DMS79 (cell line): ENCODE data around the gene LRRC27.

Experiments used
- DNase-seq: peaks from one replicate; lab custom pipeline; 2025; lab: John Stamatoyannopoulos, UW

Gene LRRC27

DNA sequence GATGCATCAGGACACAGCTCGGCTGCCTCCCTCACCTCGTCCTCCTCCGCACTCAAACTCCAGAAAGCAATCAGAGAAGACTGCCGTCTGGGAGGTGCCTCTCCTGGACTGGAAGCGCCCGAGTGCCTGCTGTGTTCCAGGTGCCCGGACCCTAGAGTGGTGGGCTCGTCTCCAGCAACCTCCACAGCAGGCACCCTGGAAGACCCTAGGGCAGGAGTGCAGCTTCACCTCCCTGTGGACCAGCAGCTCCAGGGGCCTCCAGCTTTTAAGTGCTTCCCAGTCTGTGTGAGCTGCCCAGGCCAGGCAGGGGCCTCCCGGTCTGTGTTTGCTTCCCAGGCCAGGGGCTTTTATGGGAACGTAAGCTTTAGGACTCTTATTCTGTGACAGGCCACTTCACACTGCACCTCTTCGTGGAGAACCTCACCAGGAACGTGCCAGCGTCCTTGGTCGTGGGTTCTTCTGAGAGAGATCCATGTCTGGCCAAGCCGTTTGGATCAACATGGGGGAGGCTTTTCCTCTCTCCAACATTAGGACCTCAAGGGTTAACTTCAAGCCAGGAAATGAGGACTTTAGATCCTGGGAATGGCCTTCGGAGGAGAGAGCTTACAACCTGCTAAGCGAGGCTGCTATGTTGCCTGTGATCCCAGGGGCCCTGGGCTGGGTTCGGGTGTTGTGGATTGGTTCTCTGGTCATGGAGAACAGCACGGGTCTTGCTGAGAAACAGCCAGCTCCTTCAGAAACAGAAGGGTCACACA lies 59.1 kb downstream of the LRRC27 start:
- DNase-seq = no peak

GRCh38 chr10:132391676-132392020 lies 59.7 kb downstream of the LRRC27 start:
- DNase-seq = no peak

- DNase-seq = no peak
These were observed 60.3 kb downstream of the LRRC27 start for GRCh38 chr10:132392184-132392800.

DNA sequence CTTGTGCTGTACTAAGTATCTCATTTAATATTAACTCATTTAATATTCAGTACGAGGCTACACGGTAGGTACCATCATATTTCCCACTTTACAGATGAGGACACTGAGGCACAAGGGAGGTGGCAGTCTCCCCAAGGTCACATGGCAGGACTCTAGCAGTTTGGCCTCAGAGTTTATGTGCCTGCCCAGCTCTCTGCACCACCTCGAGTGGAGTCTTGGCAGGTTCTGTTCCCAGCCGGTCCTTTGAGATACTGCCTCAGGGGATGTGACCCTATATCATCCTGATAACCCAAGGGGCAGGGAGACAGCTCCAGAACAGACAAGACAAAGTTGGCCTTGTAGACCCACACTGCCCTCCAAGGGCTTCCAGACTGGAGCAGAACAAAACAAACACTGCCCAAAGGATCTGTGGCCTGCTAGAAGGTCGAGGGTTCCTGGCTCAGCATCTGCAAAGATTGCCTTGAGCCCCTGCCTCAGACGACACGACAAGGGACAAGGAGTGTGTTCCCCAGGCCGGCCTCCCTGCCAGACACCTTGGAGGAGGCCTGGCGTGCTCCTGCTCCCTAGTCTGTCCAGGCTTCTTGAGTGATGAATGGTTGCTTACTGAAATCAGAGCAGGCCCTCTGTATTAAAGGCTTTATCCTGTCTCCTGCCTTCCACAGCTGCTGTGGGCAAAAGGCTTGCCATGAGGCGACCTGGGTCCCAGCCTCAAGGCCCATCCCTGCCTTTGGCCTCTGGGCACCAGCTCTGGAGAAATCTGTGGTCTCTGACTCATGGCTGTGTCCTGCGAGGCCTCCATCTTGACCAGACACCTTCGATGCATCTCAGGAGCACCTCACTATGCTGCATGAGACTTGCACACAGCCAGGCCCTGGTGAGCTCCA lies 61.1 kb downstream of the LRRC27 start:
- DNase-seq = no peak

- DNase-seq = no peak
These were observed 61.7 kb downstream of the LRRC27 start for GRCh38 chr10:132393695-132394181.

DNA sequence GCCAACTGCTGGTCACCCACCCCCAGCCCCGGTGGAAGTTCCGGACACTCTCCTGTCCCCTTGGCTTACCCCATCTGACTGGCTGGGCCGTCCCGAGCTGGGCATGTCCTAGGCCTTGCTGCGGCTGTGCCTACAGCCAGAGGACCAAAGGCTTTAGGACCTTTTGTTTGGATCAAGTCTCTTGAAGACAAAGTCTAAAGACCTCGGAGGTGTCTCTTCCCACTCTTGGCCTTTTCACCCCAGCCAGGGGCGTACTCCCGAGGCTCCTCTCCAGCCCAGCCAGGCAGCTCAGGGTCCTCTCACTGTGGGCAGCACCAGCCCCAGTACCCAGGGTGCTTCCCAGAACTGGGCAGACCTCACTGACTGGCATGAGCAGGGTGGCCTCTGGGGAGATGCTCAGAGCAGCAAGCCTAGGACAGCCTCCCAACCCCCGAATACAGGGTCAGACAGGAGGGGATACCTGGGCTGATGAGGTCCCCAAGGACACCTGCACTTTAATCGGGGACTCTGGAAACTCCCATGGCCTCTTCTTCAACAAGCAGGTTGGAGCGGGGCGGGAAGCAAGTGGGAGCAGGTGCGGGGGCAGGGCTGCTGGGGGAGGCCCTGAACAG lies 62.3 kb downstream of the LRRC27 start:
- no peak for DNase-seq

- DNase-seq = no peak
These were observed 63.1 kb downstream of the LRRC27 start for GRCh38 chr10:132394936-132395703.

GRCh38 chr10:132395704-132396493 lies 63.9 kb downstream of the LRRC27 start:
- DNase-seq = no peak

GRCh38 chr10:132396494-132397035 lies 64.6 kb downstream of the LRRC27 start:
- no peak for DNase-seq

- DNase-seq = no peak
These were observed 65.1 kb downstream of the LRRC27 start, which contains the start of gene PWWP2B for GRCh38 chr10:132397036-132397541. TSS of gene PWWP2B (plus strand) at chr10:132397200. CDS start at chr10:132397227, 27 bp downstream.

GRCh38 chr10:132397671-132398565 lies 65.9 kb downstream of the LRRC27 start:
- DNase-seq = no peak

DNA sequence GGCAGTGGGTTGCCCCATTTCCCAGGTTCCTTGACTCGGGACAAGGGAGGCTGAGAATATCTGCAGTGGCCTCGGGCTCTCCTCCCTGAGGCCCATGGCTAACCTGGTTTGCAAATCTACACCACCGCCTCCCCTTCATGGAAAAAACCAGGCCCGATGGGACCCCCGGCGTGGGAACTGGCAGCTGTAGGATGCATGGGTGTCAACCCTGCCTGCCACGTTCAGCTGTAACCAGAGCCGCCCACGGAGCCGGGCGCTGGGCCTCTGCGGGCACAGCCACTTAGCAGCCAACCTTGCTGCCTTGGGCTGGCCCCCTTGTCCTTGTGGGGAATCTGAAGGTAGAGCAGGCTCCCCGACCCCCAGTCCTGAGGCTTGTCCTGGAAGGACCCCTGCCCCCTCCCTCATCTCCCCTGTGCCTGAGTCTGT lies 66.6 kb downstream of the LRRC27 start:
- DNase-seq = no peak

GRCh38 chr10:132399117-132400035 lies 67.4 kb downstream of the LRRC27 start:
- no peak for DNase-seq

DNA sequence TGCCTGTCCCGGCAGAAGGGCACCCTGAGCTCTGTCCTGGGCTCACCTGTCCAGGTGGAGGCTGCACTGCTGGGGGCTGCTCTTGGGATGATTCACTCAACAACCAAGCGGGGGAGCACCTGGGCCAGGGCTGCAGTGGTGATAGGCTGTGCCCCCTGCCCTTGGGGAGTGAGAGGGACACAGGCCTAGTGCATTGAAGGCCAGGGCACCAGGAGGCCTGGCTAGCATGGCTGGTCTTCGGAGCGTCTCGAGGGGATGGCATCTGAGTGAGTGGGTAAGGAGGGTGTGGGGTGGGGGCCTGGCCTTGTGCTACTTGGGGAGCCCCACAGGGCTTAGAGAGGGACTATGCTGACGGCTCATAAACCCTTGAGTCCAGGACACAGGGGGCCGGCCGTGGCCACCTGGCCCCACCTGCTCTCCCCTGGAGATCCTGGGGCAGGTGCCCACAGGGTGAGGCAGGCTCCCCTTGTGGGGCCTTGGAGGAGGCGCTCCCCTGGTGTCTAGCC lies 68.1 kb downstream of the LRRC27 start:
- DNase-seq = no peak

GRCh38 chr10:132400547-132401151 lies 68.7 kb downstream of the LRRC27 start:
- DNase-seq = no peak

- no peak for DNase-seq
These were observed 69.6 kb downstream of the LRRC27 start for GRCh38 chr10:132401401-132402118.
